ENCODE data around the gene TOP2A. TPM values are rescaled to one million over a fixed set of nuclear protein-coding genes. Genes with fewer than 3 reads are reported as not detected.

The TOP2A gene
- total and polyA plus RNA-seq, 9 of the 15 experiments (the other 6 are each of a cell fraction or from before 2014, with no cell fraction given) = 133 to 347 (median 259) TPM

DNA sequence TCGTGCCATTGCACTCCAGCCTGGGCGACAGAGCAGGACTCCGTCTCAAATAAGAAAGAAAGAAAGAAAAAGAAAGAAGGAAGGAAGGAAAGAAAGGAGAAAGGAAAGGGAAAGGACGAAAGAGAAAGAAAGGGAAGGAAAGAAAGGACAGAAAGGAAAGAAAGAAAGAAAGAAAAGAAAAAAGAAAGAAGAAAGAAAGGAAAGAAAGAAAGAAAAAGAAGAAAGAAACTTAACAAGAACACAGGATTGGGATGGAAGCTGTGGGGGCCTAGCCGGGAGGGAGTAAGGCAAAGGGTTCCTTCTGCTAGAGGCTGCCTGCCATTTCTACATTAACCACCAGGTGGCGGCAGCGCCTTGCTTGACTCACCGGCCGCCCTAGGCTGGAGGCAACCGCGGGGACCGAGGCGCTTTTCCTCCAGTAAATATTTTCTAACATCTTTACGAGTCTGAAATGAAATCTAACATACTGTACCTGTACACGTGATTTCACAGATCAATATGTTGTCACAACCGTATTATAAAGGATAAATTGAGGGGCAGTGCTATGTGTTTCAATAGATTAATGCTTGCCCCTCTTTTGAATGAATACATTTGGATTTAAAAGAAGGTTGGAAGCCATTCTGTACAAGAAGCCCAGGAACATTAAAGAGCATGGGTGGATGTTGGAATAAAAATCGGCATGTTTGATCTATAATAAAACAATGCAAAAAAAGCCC is 59.2 kb downstream of the TOP2A start (continued):
- TF ChIP-seq ZNF41 (CRISPR knock-in tag; conservative IDR thresholded peaks at IDR 0.05) = no peak
- peak; percentile 83; the same call in 1 of the 2 replicates for TF ChIP-seq STAG1 (CRISPR knock-in tag; IDR thresholded peaks at IDR 0.05; ENCODE audit: borderline replicate concordance)
- no peak for TF ChIP-seq TBL1XR1 (IDR thresholded peaks at IDR 0.05; ENCODE audit: low read length in 2 of 2)
- TF ChIP-seq NR2F6 (CRISPR knock-in tag; IDR thresholded peaks at IDR 0.05) = no peak
- peak; percentile 95; the same call in 1 of the 2 replicates for TF ChIP-seq THRAP3 (IDR thresholded peaks at IDR 0.05; ENCODE audit: borderline replicate concordance)
- no peak for TF ChIP-seq HNRNPLL (IDR thresholded peaks at IDR 0.05; ENCODE audit: low read depth, low read length, poor library complexity, severe bottlenecking)
- no peak for TF ChIP-seq CXXC5 (CRISPR knock-in tag; IDR thresholded peaks at IDR 0.05)
- no peak for TF ChIP-seq NR4A1 (CRISPR knock-in tag; IDR thresholded peaks at IDR 0.05)
- no peak for TF ChIP-seq NR4A1 (tag; IDR thresholded peaks at IDR 0.05)
- TF ChIP-seq, protein P1, sequence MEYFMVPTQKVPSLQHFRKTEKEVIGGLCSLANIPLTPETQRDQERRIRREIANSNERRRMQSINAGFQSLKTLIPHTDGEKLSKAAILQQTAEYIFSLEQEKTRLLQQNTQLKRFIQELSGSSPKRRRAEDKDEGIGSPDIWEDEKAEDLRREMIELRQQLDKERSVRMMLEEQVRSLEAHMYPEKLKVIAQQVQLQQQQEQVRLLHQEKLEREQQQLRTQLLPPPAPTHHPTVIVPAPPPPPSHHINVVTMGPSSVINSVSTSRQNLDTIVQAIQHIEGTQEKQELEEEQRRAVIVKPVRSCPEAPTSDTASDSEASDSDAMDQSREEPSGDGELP (CRISPR knock-in tag; IDR thresholded peaks at IDR 0.05; ENCODE audit: borderline replicate concordance) = no peak
- TF ChIP-seq CBX3 (IDR thresholded peaks at IDR 0.05; ENCODE audit: borderline replicate concordance in 1 of 2, low read length in 2 of 2) = no peak
- TF ChIP-seq ZZZ3 (IDR thresholded peaks at IDR 0.05) = 0 out of 2 replicates have a peak, but pooled peaks have one; percentile 43
- no peak for TF ChIP-seq ZNF444 (CRISPR knock-in tag; IDR thresholded peaks at IDR 0.05)
- TF ChIP-seq NFRKB (IDR thresholded peaks at IDR 0.05; ENCODE audit: low read depth) = no peak
- TF ChIP-seq ZNF384 (IDR thresholded peaks at IDR 0.05; ENCODE audit: low read depth, low read length) = no peak
- TF ChIP-seq, protein P2, sequence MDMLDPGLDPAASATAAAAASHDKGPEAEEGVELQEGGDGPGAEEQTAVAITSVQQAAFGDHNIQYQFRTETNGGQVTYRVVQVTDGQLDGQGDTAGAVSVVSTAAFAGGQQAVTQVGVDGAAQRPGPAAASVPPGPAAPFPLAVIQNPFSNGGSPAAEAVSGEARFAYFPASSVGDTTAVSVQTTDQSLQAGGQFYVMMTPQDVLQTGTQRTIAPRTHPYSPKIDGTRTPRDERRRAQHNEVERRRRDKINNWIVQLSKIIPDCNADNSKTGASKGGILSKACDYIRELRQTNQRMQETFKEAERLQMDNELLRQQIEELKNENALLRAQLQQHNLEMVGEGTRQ (CRISPR knock-in tag; IDR thresholded peaks at IDR 0.05) = no peak
- TF ChIP-seq RFX5 (IDR thresholded peaks at IDR 0.05; ENCODE audit: low read depth, low read length) = no peak
- TF ChIP-seq SMC3 (conservative IDR thresholded peaks at IDR 0.05; ENCODE audit: insufficient read depth, low read depth, low read length) = peak; percentile 98
- no peak for TF ChIP-seq ZNF699 (CRISPR knock-in tag; IDR thresholded peaks at IDR 0.05; ENCODE audit: insufficient replicate concordance)
- TF ChIP-seq HNRNPK (IDR thresholded peaks at IDR 0.05; ENCODE audit: low read depth, low read length, poor library complexity, severe bottlenecking) = no peak
- TF ChIP-seq, protein P3, sequence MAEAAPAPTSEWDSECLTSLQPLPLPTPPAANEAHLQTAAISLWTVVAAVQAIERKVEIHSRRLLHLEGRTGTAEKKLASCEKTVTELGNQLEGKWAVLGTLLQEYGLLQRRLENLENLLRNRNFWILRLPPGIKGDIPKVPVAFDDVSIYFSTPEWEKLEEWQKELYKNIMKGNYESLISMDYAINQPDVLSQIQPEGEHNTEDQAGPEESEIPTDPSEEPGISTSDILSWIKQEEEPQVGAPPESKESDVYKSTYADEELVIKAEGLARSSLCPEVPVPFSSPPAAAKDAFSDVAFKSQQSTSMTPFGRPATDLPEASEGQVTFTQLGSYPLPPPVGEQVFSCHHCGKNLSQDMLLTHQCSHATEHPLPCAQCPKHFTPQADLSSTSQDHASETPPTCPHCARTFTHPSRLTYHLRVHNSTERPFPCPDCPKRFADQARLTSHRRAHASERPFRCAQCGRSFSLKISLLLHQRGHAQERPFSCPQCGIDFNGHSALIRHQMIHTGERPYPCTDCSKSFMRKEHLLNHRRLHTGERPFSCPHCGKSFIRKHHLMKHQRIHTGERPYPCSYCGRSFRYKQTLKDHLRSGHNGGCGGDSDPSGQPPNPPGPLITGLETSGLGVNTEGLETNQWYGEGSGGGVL (CRISPR knock-in tag; IDR thresholded peaks at IDR 0.05) = no peak
- TF ChIP-seq NEUROD1 (IDR thresholded peaks at IDR 0.05; ENCODE audit: borderline replicate concordance, low read depth, low read length, partially characterized antibody) = no peak
- no peak for TF ChIP-seq ZFX (CRISPR knock-in tag; IDR thresholded peaks at IDR 0.05)
- no peak for TF ChIP-seq ATF7 (IDR thresholded peaks at IDR 0.05)
- TF ChIP-seq SRSF1 (IDR thresholded peaks at IDR 0.05; ENCODE audit: low read depth, low read length) = no peak
- TF ChIP-seq RFX7 (CRISPR knock-in tag; IDR thresholded peaks at IDR 0.05) = no peak
- TF ChIP-seq CBX2 (IDR thresholded peaks at IDR 0.05; ENCODE audit: insufficient read depth, low read length, poor library complexity, severe bottlenecking) = no peak
